Activated T-helper 1 cell treated with anti-CD3 and anti-CD28 coated beads, Interleukin-12 subunit alpha, Interleukin-12 subunit beta, Interleukin-2, Interleukin-4 antibody, amounts not matched to agents 30 ng/mL and 10 ng/mL and 1 ng/mL, durations not matched to agents 14 hours and 24 hours and 36 hours (primary cell): ENCODE measurements around the gene CBX3. TPM values are rescaled to one million over a fixed set of nuclear protein-coding genes. Genes with fewer than 3 reads are reported as not detected.

Source experiments
- DNase-seq: peaks from one replicate; pipeline ENCODE4 v3.0.0; 2021; ENCODE audit warnings: low spot score
- H3K27ac Mint-ChIP-seq: one replicate; pipeline ENCODE4 v1.8.0; 2021; ENCODE audit warnings: mild to moderate bottlenecking, mixed read lengths
- H3K27me3 Mint-ChIP-seq: one replicate; pipeline ENCODE4 v1.8.0; 2022; ENCODE audit warnings: mild to moderate bottlenecking, moderate library complexity, mixed read lengths; ENCODE audit not compliant: insufficient read depth
- H3K36me3 Mint-ChIP-seq: one replicate; pipeline ENCODE4 v1.8.0; 2021; ENCODE audit warnings: low read depth, mixed read lengths
- H3K4me1 Mint-ChIP-seq: one replicate; pipeline ENCODE4 v1.8.0; 2021; ENCODE audit warnings: low read depth, mixed read lengths
- H3K4me3 Mint-ChIP-seq: one replicate; pipeline ENCODE4 v1.8.0; 2021; ENCODE audit warnings: mild to moderate bottlenecking, moderate library complexity, mixed read lengths
- H3K9me3 Mint-ChIP-seq: one replicate; pipeline ENCODE4 v1.8.0; 2021; ENCODE audit warnings: mixed read lengths
- intact Hi-C: fragments of 100-400 bp; cut with micrococcal nuclease; formaldehyde crosslinking; loops from one replicate; pipeline ENCODE4 v1.15.1; 2024
- total RNA-seq: library from RNA; stranded (reverse); gene quantifications from 2 replicates; pipeline ENCODE4 v1.2.3, GENCODE V29; 2022

Gene CBX3
- total RNA-seq, 1 donor from 2014 or later: 284 TPM

DNA sequence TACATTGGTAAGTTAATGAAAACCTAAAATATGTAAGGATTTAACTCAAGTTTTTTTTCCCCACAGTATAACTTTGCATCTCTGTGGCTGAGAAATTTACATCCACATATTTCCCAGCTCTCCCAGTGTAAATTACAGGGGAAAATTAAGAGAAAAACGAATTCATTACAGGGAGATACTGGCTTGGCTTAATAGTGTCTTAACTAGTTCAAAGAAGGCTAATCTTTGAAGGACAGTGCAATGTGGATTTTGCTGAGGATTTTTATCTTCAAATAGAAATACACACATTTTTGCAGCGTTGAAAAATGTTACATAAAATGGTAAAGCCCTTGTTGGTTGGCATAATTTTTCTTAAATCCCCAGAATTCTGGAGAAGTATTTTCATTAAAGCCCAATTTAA, 1.5 kb downstream of the CBX3 start:
- H3K27me3 Mint-ChIP-seq: no peaks in the 10 kb centered on the region
- intact Hi-C loops: loop anchor here (10.0 kb wide), 1 partner anchor 462 kb away; no protein-coding TSS in a partner anchor
- peaks cover 47% of the 10 kb centered on the region for H3K4me1 Mint-ChIP-seq
- no peak for DNase-seq
- H3K9me3 Mint-ChIP-seq: no peaks in the 10 kb centered on the region
- peaks cover 69% of the 10 kb centered on the region for H3K36me3 Mint-ChIP-seq
- peak overlapping the region; percentile 87 for H3K27ac Mint-ChIP-seq
- peak overlapping the region; percentile 80 for H3K4me3 Mint-ChIP-seq

- Mint-ChIP-seq H3K27ac (no peak overlapping the region), H3K9me3 (no peaks in the 10 kb centered on the region), H3K36me3 (peaks cover 67% of the 10 kb centered on the region), H3K4me1 (peaks cover 51% of the 10 kb centered on the region), H3K27me3 (no peaks in the 10 kb centered on the region), H3K4me3 (no peak overlapping the region)
- intact Hi-C loops: loop anchor here (10.0 kb wide), 1 partner anchor 457 kb away; no protein-coding TSS in a partner anchor
- DNase-seq: no peak
Measured at GRCh38 chr7:26208040-26208439, 6.5 kb downstream of the CBX3 start.

DNA sequence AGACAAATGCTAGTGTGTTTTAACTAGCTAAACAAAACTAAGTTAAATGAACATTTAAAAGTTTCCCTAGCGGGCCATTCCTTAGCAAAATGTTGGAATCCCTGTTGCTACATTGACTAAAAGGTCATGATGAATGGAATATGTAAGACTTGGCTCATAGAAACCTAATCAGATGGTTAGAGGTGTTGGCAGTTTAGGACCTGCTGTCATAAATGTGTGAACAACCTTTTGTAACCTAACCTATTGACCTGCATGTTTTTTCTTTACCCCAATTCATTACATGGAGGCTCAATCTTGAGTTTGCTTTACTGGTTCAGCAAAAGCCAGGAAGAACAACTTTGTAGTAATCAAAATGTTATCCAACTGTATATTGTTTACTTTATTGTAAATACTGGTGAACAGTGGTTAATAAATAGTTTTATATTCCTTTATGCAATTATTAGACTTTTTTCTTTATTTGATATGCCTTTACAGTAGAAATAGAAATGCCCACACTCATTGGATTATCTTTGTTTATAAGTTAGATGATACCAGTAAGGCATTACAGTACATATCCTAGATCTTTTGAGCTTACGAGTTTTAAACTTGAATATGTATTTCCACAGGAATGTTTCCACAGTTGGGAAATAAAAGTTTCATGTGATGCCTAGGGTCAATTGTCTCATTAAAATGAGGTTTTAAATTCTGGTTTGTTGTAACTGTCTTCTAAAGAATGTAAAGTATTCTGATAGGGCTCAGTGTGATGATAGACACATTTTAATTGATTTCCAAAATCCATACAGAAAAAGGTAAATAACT, 11.6 kb downstream of the CBX3 start:
- Mint-ChIP-seq H3K27me3 (no peaks in the 10 kb centered on the region), H3K36me3 (peaks cover 37% of the 10 kb centered on the region), H3K4me3 (no peak overlapping the region), H3K4me1 (peaks cover 23% of the 10 kb centered on the region), H3K9me3 (no peaks in the 10 kb centered on the region), H3K27ac (no peak overlapping the region)
- DNase-seq: no peak
- intact Hi-C loops: no loop called here

DNA sequence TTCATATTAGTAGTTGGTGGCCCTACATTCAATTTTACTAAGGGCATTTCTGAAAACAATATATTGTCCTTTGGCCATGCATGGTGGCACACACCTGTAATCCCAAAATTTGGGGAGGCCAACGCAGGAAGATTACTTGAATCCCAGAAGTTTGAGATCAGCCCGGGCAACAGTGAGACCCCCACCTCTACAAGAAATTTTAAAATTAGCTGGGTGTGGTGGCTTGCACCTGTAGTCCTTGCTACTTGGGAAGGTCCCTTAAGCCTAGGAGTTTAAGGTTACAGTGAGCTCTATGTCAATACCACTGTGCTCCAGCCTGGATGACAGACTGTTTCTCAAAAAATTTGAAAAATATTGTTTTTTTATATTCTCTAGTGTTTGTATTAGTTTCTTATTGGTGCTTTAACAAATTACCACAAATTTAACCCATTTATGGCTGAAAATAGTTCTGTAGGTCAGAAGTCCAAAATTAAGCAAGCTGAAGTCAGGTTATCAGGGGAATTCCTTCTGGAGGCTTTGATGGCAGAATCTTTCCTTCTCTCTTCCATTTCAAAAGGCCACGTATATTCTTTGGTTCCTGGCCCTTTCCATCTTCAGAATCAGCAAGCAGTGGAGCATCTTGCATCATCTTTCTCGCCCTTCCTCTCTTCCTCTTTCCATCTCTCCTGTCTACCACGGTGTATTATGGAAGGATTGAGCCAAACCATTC, 12.4 kb downstream of the CBX3 start:
- intact Hi-C loops: no loop called here
- DNase-seq: no peak
- Mint-ChIP-seq H3K27ac (peak overlapping the region; percentile 10), H3K9me3 (no peaks in the 10 kb centered on the region), H3K36me3 (peaks cover 37% of the 10 kb centered on the region), H3K27me3 (no peaks in the 10 kb centered on the region), H3K4me1 (peaks cover 23% of the 10 kb centered on the region), H3K4me3 (no peak overlapping the region)

DNA sequence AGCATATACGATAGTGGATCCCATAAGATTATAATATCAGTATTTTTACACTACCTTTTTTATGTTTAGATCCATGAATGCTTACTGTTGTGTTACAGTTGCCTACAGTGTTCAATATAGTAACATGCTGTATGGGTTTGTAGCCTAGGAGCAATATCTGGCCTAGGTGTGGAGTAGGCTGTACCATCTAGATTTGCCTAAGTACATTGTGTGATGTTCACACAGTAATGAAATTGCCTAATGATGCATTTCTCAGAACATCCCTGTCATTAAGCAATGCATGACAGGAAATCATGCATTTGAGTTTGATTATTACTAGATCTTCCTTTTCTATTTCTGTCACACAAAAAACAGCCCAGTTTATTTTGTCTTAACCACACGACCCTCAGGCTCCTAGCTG, 14.5 kb downstream of the CBX3 start:
- peaks cover 15% of the 10 kb centered on the region for H3K4me1 Mint-ChIP-seq
- no peak overlapping the region for H3K4me3 Mint-ChIP-seq
- no peaks in the 10 kb centered on the region for H3K9me3 Mint-ChIP-seq
- H3K36me3 Mint-ChIP-seq: peaks cover 26% of the 10 kb centered on the region
- peaks cover 4% of the 10 kb centered on the region for H3K27me3 Mint-ChIP-seq
- intact Hi-C loops: no loop called here
- H3K27ac Mint-ChIP-seq: no peak overlapping the region
- DNase-seq: no peak

- H3K9me3 Mint-ChIP-seq: no peaks in the 10 kb centered on the region
- H3K27me3 Mint-ChIP-seq: peaks cover 37% of the 10 kb centered on the region
- no peaks in the 10 kb centered on the region for H3K4me1 Mint-ChIP-seq
- no peak overlapping the region for H3K4me3 Mint-ChIP-seq
- no peak for DNase-seq
- H3K36me3 Mint-ChIP-seq: no peaks in the 10 kb centered on the region
- intact Hi-C loops: no loop called here
- H3K27ac Mint-ChIP-seq: no peak overlapping the region
Measured at GRCh38 chr7:26224359-26224758, 22.8 kb downstream of the CBX3 start.

GRCh38 chr7:26227987-26228386, 26.4 kb downstream of the CBX3 start:
- DNase-seq: no peak
- Mint-ChIP-seq H3K36me3 (no peaks in the 10 kb centered on the region), H3K27me3 (peaks cover 30% of the 10 kb centered on the region), H3K27ac (no peak overlapping the region), H3K4me3 (no peak overlapping the region), H3K4me1 (no peaks in the 10 kb centered on the region), H3K9me3 (no peaks in the 10 kb centered on the region)
- intact Hi-C loops: no loop called here

DNA sequence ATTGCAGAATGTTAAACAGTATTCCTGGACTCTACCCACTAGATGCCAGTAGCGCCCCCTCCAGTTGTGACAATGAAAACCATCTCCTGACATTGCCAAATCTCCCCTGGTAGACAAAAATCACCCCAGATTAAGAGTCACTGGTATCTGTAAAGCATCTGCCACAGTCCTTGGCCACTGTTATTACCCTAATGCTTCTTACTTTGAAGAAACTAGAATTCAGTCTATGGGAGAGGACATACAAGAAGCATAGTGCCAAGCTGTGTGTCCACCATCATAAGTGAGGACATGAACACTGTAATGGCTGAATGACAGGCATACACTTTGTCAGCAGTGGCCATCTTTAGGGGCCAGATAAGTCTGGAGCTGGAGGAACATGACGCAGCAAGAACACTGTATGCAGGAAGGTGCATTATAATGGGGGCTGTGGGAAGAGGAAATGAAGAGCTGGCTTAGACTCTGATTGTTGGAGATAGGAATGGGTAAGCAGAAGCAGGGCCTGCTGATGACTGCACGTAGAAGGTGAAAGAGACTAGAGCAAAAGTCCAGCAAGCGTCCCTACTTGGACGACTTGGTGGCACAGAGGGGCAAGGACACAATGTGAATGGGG, 32.5 kb downstream of the CBX3 start:
- no peaks in the 10 kb centered on the region for H3K9me3 Mint-ChIP-seq
- no peaks in the 10 kb centered on the region for H3K36me3 Mint-ChIP-seq
- H3K27ac Mint-ChIP-seq: no peak overlapping the region
- H3K4me3 Mint-ChIP-seq: no peak overlapping the region
- peaks cover 18% of the 10 kb centered on the region for H3K27me3 Mint-ChIP-seq
- intact Hi-C loops: no loop called here
- no peak for DNase-seq
- no peaks in the 10 kb centered on the region for H3K4me1 Mint-ChIP-seq

GRCh38 chr7:26237035-26237807, 35.7 kb downstream of the CBX3 start:
- Mint-ChIP-seq H3K27me3 (peaks cover 22% of the 10 kb centered on the region), H3K4me3 (no peak overlapping the region), H3K27ac (no peak overlapping the region), H3K9me3 (no peaks in the 10 kb centered on the region), H3K36me3 (no peaks in the 10 kb centered on the region), H3K4me1 (no peaks in the 10 kb centered on the region)
- intact Hi-C loops: no loop called here
- no peak for DNase-seq

GRCh38 chr7:26238032-26238431, 36.5 kb downstream of the CBX3 start:
- Mint-ChIP-seq H3K9me3 (no peaks in the 10 kb centered on the region), H3K36me3 (no peaks in the 10 kb centered on the region), H3K4me3 (no peak overlapping the region), H3K27me3 (peaks cover 22% of the 10 kb centered on the region), H3K27ac (no peak overlapping the region), H3K4me1 (no peaks in the 10 kb centered on the region)
- no peak for DNase-seq
- intact Hi-C loops: no loop called here

DNA sequence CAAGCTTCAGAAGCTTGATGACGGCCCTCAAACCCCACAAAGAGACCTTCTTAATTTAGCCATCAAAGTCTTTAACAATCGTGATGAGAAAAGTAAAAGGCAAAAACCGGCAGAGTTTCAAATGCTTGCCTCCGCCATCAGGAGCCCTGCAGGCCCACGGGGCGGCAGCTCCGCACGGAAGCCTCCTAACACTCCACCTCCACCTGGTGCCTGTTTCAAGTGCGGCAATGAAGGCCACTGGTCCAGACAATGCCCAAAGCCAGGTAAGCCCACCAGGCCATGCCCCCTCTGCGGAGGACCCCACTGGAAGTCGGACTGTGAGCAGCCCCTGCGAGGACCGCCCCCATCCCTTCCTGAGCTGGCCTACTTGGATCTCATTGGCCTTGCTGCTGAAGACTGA, 43.6 kb downstream of the CBX3 start:
- DNase-seq: no peak
- H3K36me3 Mint-ChIP-seq: no peaks in the 10 kb centered on the region
- no peaks in the 10 kb centered on the region for H3K9me3 Mint-ChIP-seq
- H3K27me3 Mint-ChIP-seq: peaks cover 4% of the 10 kb centered on the region
- no peak overlapping the region for H3K4me3 Mint-ChIP-seq
- no peak overlapping the region for H3K27ac Mint-ChIP-seq
- intact Hi-C loops: no loop called here
- H3K4me1 Mint-ChIP-seq: no peaks in the 10 kb centered on the region

DNA sequence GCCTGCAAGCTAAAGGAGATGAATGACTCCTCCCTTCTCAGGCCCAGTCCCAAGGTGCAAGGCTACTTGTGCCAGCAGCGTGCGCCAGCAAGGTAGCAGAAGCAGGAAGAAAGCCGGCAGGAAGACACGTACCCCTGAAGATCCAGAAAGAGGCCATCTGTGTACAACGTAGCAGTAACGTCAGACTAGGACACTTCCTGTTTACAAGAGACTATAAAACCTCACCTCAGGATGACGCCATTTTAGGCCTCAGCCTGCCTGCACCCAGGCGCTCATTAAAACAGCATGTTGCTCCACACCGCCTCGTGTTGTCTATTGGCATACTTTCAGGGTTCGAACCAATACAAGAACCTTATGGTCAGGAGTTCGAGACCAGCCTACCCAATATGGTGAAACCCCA, 48.7 kb downstream of the CBX3 start:
- intact Hi-C loops: no loop called here
- Mint-ChIP-seq H3K4me1 (no peaks in the 10 kb centered on the region), H3K4me3 (no peak overlapping the region), H3K9me3 (no peaks in the 10 kb centered on the region), H3K27me3 (peaks cover 10% of the 10 kb centered on the region), H3K36me3 (no peaks in the 10 kb centered on the region), H3K27ac (no peak overlapping the region)
- no peak for DNase-seq
